NCI-H748 (cell line): Measurements from ENCODE around the gene UROD.
"Not testable (repeated sequence)": the region's sequence is repeated elsewhere in the genome, so short reads cannot be mapped to it uniquely, and the experiment has no call there.

Experiments used
- DNase-seq: peaks from one replicate; lab custom pipeline; 2025; ENCODE audit not compliant: unreplicated experiment; lab: John Stamatoyannopoulos, UW

Gene UROD

DNA sequence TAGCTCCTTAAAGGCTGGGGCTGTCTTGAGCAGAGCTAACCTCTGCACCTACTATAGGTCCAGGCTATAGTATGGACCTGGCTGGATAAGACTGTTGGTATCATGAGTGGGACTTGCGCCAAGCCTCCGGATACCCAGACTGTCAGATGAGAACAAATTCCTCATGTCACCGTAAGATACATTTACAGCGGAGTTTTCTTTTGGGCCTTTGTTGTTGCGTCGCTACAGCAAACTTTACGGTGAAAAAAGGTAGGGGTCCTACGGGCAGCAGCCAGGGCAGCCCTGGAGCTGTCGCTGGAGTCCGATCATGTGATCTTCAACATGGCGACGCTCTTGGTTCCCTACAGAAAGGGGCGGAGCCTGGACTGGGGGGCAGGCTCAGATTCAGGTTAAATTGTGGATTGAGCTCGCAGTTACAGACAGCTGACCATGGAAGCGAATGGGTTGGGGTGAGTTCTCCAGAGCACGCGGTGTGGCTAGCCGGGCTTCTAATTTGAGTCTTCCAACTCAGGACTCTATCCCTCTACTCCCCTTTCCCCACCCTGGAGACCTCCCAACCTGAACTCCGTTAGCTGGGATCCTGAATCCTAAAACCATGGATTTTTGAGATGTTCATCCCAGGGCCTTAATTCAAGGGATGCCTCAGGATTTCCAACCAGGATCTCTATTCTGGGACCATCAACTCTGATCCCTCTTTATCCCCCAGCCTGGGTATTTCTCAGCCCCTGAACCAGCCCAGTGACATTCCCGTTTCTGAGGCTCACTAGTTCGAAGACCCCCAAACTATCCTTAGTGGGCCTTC lies at the start of gene UROD:
TSS of gene UROD (plus strand) at position 418 of the 802 bp plus-strand sequence. CDS start at position 430, 12 bp downstream.
- DNase-seq = peak; percentile 97

DNA sequence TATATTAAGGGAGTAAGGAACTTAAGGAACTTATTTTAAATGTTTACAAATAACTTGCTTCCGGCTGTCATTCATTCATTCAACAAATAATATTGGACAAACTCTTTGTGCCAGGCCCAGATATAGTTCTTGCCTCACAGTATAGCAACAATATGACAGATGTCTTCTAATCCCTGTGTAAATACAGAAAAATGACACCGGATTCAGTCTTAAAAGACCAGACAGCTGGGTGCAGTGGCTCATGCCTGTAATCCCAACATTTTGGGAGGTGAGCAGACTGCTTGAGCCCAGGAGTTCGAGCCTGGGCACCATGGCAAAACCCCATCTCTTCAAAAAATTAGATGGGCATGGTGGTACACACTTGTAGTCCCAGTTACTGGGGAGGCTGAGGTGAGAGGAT lies 49.3 kb upstream of the UROD start:
- peak; percentile 42 for DNase-seq

DNA sequence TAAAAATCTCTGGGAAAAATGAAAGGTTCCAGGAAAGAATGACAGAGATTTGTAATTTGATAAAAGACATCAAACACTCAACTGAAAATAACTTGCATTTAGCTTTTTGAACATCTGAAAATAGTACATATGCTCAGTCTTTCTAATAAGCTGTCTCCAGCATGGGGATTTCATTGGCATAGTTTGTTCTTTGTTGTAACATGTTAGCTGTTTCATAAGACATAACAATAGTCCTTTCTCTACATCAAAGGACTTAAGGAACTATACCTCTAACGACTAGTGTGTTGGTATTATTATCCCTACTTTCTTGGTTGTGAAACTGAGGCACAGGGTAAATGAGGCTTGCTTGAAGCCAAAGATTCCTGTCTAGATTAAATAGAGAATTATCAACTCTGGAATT lies 47.7 kb upstream of the UROD start:
- DNase-seq = no peak

DNA sequence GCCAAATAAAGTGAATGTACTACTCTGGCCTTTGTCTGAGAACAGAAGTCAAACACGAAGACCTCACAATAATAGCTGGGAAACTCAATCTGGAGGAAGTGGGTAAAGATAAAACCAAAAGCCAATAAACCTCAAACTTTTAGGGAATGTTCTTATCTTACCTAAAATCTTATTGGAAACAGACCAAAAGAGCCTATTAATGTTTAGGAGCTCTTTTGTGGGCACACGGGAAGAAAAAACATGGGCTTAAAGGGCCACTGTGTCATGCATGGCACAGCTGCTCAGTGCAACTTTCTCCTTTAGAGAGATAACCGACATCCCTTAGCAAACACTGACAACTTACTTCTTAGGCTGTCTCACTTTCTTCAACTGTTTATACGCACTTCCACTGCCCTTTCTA lies 41.7 kb upstream of the UROD start:
- DNase-seq = no peak

DNA sequence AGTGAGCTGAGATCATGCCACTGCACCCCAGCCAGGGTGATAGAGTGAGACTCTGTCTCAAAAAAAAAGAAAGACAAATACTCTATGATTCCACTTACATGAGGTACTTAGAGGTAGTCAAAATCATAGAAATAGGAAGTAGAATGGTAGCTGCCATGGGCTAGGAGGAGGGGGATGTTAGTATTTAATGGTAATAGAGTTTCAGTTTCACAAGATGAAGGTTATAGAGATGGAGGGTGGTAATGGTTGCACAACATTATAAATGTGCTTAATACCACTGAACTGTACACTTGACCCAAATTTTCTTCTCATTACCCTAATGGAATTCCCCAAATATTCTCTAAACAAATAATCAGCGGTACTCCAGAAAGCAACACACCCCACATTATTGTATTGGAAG lies 38.4 kb upstream of the UROD start:
- no peak for DNase-seq

DNA sequence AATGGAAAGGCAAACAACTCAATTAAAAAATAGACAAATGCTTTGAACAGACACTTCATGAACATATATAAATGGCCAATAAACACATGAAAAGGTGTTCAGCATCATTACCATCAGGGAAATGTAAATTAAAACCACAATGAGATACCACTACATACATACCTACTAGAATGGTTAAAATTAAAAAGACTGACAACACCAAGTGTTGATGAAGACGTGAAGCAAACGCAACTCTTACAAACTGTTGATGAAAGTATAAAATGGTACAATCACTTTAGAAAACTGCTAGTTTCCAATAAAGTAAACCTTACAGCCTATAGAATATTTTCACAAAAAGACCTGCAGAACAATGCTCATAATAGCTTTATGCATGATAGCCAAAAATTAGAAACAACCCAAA lies 35.8 kb upstream of the UROD start:
- no peak for DNase-seq

DNA sequence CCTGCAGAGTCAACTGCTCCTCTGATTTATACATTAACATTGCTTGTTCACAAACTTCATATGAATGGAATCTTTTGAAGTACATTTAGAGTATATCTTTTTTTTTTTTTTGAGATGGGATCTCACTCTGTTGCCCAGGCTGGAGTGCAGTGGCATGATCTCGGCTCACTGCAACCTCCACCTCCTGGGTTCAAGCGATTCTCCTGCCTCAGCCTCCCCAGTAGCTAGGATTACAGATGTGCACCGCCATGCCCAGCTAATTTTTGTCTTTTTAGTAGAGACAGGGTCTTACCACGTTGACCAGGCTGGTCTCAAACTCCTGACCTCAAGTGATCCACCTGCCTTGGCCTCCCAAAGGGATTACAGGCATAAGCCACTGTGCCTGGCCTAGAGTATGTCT lies 34.7 kb upstream of the UROD start:
- DNase-seq = not testable (repeated sequence)

DNA sequence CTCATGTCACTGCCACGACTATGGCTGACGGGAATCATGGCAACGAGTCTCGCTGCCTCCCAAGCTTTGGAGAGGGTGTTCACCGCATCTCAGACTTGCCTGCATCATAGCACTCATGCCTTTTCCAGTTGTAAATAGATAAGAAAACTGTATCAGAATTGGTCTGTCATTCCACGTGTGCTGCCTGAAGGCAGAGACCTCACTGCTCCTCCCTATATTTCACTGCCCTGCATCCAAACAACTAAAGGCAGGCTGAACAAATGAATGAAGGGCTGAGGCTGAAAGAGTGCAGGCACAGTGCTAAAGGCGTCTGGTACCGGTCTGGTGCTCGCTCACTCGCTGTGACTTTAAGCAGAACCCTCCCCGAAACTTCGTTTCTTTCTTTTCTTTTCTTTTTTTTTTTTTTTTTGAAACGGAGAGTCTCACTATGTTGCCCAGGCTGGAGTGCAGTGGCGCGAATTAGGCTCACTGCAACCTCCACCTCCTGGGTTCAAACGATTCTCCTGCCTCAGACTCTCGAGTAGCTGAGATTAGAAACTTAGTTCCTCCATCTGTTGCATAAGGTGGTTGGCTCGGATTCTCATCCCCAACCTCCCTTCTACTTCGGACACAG lies 26.2 kb upstream of the UROD start:
- DNase-seq = peak; percentile 33

DNA sequence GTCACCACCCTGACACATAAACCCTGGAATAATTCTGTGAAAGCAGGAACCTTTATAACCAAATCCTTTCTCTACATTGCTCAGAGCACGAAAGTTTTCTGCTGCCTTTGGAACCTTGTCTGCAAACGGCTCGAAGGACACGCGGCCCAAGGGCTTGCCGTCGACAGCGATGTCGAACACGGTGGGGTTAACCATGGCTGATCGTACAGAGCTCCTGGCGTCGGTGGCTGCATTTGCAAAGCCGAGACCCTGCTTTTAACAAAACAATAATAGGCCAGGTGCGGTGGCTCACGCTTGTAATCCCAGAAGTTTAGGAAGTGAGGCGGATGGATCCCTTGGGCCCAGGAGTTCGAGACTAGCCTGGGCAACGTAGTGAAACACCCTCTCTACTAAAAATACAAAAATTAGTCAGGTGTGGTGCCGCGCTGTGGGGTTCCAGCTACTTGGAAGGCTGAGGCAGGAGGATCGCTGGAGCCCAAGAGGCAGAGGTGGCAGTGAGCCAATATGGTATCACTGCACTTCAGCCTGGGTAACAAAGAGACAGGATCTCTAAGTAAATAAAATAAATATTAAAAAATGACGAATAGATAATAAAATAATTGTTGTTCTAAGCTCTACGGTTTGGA lies 23.4 kb upstream of the UROD start:
- DNase-seq = no peak

DNA sequence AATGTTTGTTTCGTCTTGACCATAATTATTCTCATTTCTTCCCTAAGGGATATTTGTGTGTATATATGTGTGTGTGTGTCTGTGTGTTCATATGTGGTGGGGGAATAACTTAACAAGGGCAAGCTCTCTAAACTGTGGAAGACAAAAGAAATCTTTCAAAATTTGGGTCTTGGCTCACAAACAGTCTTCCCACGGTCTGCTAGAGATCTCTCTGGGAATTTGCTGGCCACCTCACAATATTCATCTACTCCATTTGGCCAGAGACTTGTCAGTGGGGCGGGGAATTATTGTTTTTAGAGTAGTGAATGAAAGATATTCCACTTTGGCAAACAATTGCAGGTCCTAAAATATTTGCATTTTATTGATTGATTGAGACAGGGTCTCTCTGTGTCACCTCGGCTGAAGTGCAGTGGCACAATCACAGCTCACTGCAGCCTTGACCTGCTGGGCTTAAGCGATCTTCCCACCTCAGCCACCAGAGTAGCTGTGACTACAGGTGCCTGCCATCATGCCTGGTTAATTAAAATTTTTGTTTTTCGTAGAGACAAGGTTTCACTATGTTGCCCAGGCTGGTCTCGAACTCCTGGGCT lies 17.6 kb upstream of the UROD start:
- DNase-seq = no peak

DNA sequence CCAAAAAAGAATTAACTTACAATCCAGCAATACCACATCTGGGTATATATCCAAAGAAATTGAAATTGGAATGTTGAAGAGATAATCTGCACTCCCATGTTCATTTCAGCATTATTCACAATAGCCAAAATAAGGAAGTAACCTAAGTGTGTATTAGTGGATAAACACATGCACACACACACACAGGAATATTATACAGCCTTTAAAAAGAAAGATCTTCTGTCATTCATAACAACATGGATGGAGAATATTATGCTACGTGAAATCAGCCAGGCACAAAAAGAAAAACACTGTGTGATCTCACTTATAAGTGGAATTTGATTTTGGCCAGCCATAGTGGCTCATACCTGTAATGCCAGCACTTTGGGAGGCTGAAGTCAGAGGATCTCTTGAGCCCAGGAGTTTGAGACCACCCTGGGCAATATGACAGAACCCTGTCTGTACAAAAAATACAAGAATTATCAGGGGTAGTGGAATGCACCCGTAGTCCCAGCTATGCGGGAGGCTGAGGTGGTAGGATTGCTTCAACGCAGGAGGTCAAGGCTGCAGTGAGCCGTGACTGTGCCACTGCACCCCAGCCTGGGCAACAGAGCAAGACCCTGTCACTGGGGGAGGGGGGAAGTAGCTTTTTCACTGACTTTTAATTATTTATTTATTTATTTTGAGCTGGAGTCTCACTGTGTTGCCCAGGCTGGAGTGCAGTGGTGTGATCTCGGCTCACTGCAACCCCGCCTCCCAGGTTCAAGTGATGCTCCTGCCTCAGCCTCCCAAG lies 16.4 kb upstream of the UROD start:
- no peak for DNase-seq

DNA sequence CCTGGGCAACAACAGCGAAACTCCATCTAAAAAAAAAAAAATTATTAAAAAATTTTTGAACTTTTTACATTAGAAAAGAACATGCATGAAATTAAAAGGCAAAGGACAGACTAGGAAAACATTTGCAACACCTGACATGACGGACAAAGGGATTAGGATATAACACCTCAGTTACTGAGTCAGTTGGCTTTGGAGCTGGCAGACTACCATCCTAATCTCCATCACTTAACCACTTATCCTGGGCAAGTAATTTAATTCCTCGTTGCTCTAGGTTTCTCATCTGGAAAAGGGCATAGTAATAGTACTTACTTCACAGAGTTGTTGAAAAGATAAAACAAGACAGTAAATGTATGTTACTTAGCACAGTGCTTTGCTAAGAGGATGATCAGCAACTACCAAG lies 12.8 kb upstream of the UROD start:
- no peak for DNase-seq

DNA sequence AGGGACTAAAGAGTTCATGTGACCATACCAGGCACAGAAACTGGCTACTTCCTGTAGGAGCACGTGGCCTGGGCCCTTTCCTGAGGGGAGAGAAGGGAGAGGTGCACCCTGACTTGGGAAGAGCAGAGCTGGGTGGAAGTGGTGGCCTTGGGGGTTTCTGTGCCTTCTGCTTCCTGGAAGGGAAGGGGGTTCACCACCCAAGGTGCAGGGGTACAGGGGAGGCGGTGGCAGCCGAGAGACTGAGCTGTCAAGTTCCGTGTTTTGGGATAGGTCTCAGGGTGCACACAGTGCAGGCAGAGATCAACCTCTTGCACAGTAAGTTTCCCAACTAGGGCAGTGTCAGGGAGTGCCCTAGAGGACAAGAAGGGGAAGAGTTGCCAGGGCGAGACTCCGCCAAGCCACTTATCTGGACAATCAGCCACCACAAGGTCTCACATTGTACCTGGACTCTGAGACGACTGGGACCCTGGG lies 11.0 kb upstream of the UROD start:
- no peak for DNase-seq

DNA sequence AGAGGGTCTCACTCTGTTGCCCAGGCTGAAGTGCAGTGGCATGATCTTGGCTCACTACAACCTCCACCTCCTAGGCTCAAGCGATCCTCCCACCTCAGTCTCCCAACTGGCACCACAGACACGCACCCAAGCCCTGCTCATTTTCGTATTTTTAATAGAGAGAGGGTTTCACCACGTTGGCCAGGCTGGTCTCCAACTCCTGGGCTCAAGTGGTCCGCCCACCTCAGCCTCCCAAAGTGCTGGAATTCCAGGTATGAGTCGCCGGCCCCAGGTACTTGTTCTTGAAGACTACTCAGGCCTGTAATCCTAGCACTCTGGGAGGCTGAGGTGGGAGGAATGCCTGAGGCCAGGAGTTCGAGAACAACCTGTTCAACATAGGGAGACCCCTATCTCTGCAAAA lies 10.5 kb upstream of the UROD start:
- DNase-seq = not testable (repeated sequence)

DNA sequence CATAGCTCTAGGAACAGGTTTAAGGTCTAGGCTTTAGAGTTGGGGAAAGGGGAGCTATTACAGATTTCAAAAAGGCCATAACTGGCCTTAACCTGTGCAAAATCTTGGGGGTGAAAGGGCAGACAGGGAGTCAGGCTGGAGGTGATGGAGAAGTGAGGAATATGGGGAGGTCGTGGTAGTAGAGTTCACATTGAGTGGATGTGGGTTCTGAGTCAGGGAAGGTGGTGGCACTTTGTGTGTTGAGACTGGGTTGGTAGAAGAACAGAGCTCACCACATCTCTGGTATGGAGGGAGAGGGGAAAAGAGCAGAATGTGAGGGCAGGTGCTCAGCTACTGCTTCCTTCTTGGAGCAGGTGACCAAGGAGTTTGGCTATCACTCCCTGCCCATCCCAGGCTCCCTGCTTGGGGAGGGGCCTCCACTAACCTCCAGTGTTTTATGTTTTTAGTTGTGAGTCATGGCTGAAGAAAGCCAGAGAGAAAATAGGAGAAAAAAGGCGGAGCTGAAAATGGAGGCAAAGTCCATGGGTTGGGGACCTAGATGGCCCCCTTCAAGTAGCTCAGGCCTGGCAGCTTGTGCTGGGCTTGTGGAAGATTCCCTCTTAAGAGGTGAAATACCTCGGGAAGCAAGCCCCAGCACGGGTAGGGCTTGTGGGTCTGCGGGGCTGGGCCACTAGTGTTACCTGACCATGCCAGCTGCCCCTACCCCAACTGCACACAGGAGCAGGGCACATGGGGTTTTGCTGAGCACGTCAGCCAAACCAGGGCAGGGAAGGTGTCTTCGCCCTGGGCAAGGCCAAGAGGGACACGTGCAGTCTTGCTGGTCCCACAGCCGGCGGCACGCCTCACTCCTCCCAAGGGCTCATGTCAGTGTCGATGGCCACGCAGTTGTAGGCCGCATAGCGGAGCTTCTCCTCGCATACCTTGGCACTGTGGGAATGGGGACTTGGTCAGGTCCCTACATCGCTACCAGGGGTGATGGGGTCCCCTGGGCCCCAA lies 9.1 kb upstream of the UROD start:
- no peak for DNase-seq

DNA sequence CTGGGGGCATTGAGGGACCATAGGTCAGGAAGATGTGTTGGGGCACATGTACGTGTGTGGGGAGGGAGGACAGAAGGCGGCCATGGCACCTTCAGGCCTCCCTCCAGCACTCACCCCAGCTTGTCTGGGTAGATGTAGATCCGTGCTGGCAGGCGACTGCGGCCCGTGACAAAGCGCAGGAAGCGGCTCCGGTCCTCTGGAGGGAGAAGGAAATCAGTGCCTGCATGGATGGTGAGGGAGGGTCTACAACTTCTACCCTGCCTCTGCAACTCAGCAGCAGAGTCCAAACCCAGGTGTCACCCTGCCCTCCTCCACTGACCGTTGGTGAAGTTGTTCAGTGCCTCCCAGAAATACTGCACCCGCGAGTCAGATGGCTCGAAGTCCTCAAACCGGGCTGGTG lies 8.3 kb upstream of the UROD start:
- DNase-seq = no peak

DNA sequence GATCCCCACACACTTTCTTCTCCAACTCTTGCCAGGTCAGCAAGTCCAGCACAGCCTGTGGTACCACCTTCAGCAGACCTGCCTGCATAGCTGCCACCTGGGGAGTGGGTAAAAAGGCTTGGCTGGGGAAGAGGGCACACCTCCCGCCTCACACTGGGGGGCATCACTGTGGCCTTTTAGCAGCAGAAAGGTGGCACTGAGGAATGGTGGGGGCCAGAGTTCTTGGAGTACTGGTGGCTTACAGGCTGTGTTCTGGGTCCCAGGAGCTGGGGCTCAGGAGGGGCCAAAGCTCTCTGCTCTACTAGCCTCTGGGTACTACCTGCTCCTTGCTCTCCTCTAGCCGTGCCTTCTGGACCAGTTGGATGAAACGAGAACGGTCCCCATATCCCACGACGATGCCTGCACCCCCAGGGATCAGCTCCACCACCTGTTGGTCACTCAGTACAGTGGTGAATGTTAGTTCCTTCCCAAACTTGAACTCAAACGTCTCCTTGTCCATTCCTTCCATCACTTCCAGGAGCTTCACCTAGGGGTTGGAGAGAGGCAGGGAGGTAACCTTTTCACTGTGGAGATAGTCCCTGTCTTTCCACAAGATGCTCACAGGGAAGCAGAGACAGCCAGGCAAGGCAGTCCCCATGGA lies 7.7 kb upstream of the UROD start:
- no peak for DNase-seq

DNA sequence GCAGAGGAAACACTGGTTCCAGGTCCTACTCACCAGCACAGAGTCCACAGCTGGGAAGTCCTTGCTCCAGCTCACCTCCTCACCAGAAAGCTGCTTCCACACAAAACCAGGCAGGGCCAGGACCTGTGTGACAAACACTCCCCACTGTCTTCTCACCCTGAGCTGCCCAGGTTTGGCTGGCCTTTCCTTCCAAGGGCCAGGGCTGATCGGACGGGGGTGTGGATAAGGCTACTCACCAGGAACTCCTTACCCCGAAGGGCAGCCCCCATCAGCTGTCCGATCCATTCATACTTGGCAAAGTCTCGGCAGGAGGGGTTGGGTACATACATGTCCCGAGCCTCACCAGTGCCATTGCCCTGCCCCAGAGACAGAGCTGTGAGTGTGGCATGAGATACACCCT lies 6.3 kb upstream of the UROD start:
- DNase-seq = no peak

DNA sequence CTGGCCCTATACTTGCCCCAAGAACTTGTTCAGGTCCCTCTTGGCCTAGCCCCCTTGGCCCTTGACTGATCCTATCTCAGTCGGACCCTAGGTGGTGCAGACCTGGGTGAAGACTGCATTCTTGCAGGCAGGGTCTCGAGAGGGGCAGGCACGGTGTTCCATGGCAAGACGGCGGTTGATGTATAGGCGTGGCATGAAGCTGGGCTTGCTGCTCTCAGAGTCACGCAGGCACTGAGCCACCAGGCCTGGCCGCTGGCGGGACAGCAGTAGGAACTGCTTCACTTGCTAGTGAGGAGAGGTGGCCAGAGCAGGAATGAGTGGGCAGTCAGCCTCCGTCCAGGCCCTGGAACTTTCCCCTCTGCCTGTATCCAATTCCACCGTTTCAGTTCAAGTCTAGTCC lies 4.7 kb upstream of the UROD start:
- DNase-seq = no peak
